ENCODE data around the gene FBRSL1. TPM values are rescaled to one million over a fixed set of nuclear protein-coding genes. Genes with fewer than 3 reads are reported as not detected.

The FBRSL1 gene
- total and polyA plus RNA-seq, 9 of the 15 experiments (the other 6 are each of a cell fraction or from before 2014, with no cell fraction given), result 0.24 to 129 (median 7.3) TPM

GRCh38 chr12:132546647-132547046, 56.7 kb downstream of the FBRSL1 start:
- H4K20me1 ChIP-seq (replicated peaks; ENCODE audit: control insufficient read depth, insufficient read depth, low read length), result peaks cover 27% of the 10 kb centered on the region
- DNase-seq (ENCODE audit: extremely low read depth in 1 of 4, low spot score in 3 of 4) (no peak), ATAC-seq (no peak), FAIRE-seq (no peak)
- no peaks in the 10 kb centered on the region for H3K36me3 ChIP-seq (ENCODE audit: control insufficient read depth, insufficient read depth, low read length)
- no peaks in the 10 kb centered on the region for H3K79me2 ChIP-seq (ENCODE audit: control insufficient read depth, insufficient read depth, low read length)
- H2AFZ ChIP-seq (ENCODE audit: low read depth, low read length), result no peak overlapping the region
- no peak overlapping the region for H3K4me3 ChIP-seq
- H3K4me2 ChIP-seq (ENCODE audit: insufficient read depth, low read length), result no peak overlapping the region
- 41% methylated on average over 10 of the region's 19 CpGs for WGBS (ENCODE audit: insufficient coverage, low coverage, missing lambda C conversion rate)
- POLR2A ChIA-PET, result interaction anchor here (0.6 kb wide), 1 partner anchor 156 kb away, joined by 3 read pairs; no protein-coding TSS in a partner anchor
- in situ Hi-C loops (cut with MboI), result no loop called here
- no peaks in the 10 kb centered on the region for H3K9me1 ChIP-seq (ENCODE audit: control insufficient read depth, insufficient read depth, low read length)
- no peaks in the 10 kb centered on the region; a peak in 1 of 5 replicates for H3K27me3 ChIP-seq (ENCODE audit: control insufficient read depth in 2 of 2, insufficient read depth in 2 of 2, low read length in 2 of 2)
- no peaks in the 10 kb centered on the region for H3K9me3 ChIP-seq (replicated peaks; ENCODE audit: control insufficient read depth, insufficient read depth, low read depth, low read length)
- intact Hi-C loops (cut with micrococcal nuclease), result no loop called here
- H3K9ac ChIP-seq (ENCODE audit: insufficient read depth in 1 of 2, low read depth in 2 of 2, low read length in 2 of 2), result no peak overlapping the region
- peaks cover 0 to 61% of the 10 kb centered on the region in 2 experiments; a peak in 2 of 5 replicates for H3K4me1 ChIP-seq (replicated peaks in 1 of 2; ENCODE audit: control insufficient read depth in 2 of 2, insufficient read depth in 2 of 2, low read length in 2 of 2)
- BruUV-seq (replicated peaks), result no TSS peak
- CTCF ChIA-PET (ENCODE audit: low intra/inter-chr PET ratio), result no interaction called here
- no peak overlapping the region for H3K27ac ChIP-seq (ENCODE audit: extremely low read depth, low read depth, low read length)
- TF ChIP-seq ZNF407 (IDR thresholded peaks at IDR 0.05; ENCODE audit: low read depth), result no peak
- TF ChIP-seq IRF2 (CRISPR knock-in tag; IDR thresholded peaks at IDR 0.05), result no peak
- TF ChIP-seq HOMEZ (CRISPR knock-in tag; IDR thresholded peaks at IDR 0.05), result no peak
- no peak for TF ChIP-seq ZNF583 (CRISPR knock-in tag; IDR thresholded peaks at IDR 0.05)
- no peak for TF ChIP-seq ZNF41 (CRISPR knock-in tag; conservative IDR thresholded peaks at IDR 0.05)
- no peak for TF ChIP-seq SAFB2 (IDR thresholded peaks at IDR 0.05; ENCODE audit: borderline replicate concordance, low read depth, low read length, severe bottlenecking)
- no peak for TF ChIP-seq GABPB2 (CRISPR knock-in tag; conservative IDR thresholded peaks at IDR 0.05)
- no peak for TF ChIP-seq ZNF830 (CRISPR knock-in tag; IDR thresholded peaks at IDR 0.05)
- no peak for TF ChIP-seq PYGO2 (tag; IDR thresholded peaks at IDR 0.05)
- no peak for TF ChIP-seq ZNF133 (CRISPR knock-in tag; IDR thresholded peaks at IDR 0.05)
- TF ChIP-seq STAT5A (IDR thresholded peaks at IDR 0.05; ENCODE audit: borderline replicate concordance, low read length), result no peak
- no peak for TF ChIP-seq KAT8 (IDR thresholded peaks at IDR 0.05; ENCODE audit: low read depth)
- no peak for TF ChIP-seq ELK3 (CRISPR knock-in tag; IDR thresholded peaks at IDR 0.05)
- no peak for TF ChIP-seq ZNF324 (CRISPR knock-in tag; IDR thresholded peaks at IDR 0.05)
